NCI-H1417 treated with DMSO at 0.1 percent for 48 hours (cell line): ENCODE results near the gene DPP3.
"Not testable (repeated sequence)": the region's sequence is repeated elsewhere in the genome, so short reads cannot be mapped to it uniquely, and the experiment has no call there.

Experiments used
- DNase-seq: peaks from one replicate; lab custom pipeline; 2025; lab: John Stamatoyannopoulos, UW

The DPP3 gene

DNA sequence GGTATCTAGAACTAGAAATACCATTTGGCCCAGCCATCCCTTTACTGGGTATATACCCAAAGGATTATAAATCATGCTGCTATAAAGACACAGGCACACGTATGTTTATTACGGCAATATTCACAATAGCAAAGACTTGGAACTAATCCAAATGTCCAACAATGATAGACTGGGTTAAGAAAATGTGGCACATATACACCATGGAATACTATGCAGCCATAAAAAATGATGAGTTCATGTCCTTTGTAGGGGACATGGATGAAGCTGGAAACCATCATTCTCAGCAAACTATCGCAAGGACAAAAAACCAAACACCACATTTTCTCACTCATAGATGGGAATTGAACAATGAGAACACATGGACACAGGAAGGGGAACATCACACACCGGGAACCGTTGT lies 16.1 kb upstream of the DPP3 start:
- not testable (repeated sequence) for DNase-seq

- no peak for DNase-seq
These were observed 15.3 kb upstream of the DPP3 start for GRCh38 chr11:66464916-66465315.

- DNase-seq: no peak
These were observed 14.6 kb upstream of the DPP3 start for GRCh38 chr11:66465373-66466224.

DNA sequence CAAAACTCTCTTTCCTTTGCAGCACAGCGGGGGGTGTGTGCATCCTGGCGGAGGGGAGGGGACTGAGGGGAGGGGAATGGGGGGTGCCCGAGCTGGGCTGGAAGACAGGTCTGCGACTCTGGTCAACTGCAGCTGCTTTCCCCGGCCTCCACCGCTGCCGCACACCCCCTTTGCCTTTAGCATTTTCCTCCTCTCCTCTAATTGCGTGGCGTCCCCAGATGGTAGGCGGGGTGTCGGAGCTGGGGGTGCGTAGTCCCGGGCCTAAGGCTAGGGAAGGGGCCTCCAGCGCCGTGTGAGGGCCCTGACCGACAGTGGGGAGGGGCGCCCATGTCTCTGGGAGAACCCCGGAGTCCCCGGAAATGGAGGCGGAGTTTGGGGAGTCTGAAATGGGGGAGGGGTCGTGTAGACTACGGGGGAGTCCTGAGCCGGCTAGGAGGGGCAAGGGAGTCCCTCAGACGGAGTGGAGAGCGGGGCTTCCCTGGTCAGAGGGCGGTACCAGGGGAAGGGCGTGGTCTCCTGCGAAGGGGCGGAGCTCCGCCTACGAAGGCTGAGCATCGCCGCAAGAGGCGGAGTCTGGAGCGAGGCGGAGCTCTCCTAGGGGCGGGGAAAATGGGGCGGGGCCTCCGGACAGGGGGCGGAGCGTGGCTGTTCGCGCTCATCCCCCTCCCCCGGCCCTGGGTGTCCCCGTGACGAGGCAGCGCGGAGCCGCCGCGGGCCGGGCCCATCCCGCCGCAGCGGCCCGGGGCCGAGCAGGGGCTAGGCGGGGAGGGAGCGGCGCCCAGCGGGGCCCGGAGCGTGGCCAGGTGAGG lies 13.8 kb upstream of the DPP3 start, which contains the start of gene PELI3:
Gene PELI3, plus strand, starts transcription at position 681 of the 809 bp plus-strand sequence. CDS start 1,224 bp downstream, outside the sequence.
- DNase-seq: peak; percentile 55

DNA sequence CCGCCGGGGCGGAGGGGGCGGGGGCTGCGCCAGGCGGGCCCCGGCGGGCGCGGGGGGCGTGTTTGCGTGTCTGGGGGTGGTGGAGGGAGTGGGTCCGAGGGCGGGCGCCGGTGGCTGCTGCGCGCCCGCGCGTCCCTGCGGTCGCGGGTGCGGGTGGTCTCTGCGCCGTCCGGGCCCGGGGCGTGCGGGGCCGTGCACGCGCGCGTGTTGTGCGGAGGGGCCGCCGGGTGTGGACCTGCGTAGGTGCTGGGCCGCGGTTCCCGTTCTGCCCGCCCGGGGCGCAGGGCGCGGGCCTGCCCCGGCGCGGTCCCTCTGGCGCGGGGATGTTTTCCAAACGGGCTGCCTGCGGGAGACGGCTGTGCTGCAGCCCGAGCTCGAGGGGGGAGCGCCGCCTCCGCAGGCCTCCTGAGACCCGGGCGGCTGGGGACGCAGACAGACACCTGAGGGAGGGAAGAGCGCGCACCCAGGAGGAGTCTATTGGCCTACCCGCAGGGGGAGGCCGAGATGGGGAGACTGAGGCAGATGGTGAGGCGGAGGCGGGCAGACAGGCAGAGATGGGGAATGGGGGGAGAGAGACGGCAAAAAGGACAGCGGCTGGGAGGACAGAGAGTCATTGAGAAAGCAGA lies 13.1 kb upstream of the DPP3 start:
- DNase-seq: no peak

- DNase-seq: no peak
These were observed 12.5 kb upstream of the DPP3 start for GRCh38 chr11:66467756-66468155.

DNA sequence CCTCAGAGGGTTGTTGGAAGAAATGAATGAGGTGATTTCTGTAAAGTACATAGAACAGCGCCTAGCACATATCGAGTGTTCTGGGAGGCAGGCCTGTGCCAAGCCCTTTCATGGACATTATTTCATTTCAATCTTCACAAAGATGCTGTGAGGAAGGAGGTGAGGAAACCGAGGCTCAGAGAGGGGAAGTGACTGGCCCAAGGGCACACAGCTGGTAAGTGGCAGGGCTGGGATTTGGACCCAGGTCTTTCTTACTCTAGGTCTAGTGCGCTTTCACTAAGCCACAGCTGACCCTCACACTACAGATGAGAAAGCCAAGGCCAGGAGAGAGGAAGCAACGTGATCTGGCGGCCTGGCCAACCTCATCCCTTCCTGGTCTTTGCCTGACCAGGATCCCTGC lies 11.5 kb upstream of the DPP3 start:
- DNase-seq: no peak

DNA sequence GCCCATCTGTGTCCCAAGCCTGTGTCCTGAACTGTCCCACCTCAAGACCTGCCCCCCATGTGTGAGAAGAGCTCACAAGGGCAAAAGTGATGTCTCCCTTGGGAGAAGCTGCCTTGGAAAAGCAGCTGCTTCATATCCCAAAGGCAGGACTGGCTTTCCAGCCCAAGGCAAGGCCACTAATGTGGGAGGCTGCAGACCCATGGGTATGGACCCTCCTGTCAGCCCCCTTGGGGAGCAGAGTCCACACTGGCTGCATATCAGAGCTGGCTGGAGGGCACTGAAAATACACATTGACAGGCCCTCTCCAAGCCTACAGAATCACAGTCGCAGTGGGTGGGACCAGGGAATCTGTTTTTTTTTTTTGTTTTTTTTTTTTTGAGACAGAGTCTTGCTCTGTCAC lies 10.8 kb upstream of the DPP3 start:
- DNase-seq: no peak

GRCh38 chr11:66470015-66470414 lies 10.2 kb upstream of the DPP3 start:
- no peak for DNase-seq

- no peak for DNase-seq
These were observed 9.1 kb upstream of the DPP3 start for GRCh38 chr11:66471142-66471541.

- DNase-seq: no peak
These were observed 8.2 kb upstream of the DPP3 start for GRCh38 chr11:66472054-66472453.

- DNase-seq: no peak
These were observed 7.1 kb upstream of the DPP3 start for GRCh38 chr11:66473167-66473566.

GRCh38 chr11:66473608-66474515 lies 6.4 kb upstream of the DPP3 start:
- DNase-seq: no peak

GRCh38 chr11:66475349-66476172 lies 4.7 kb upstream of the DPP3 start:
- DNase-seq: no peak

GRCh38 chr11:66476173-66476840 lies 3.9 kb upstream of the DPP3 start:
- DNase-seq: no peak

DNA sequence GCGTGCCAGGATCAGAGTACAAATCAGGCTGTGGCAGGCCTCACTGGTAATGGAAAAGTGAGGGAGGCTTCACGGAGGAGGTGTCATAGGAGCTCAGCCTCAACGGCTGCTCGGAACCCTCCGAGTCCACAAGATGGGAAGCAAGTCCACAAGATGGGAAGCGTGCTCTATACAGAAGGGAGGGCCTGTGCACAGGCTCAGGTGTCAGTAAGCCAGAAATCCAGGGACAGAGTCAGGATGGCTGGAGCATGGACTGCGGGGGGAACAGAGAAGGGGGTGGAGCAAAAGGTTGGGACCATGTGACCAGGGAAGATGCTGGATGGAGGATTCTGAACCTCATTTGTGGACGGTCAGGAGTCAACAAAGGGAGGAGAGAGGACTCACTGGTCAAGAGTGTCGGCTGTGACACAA lies 3.4 kb upstream of the DPP3 start:
- no peak for DNase-seq

GRCh38 chr11:66477263-66478201 lies 2.7 kb upstream of the DPP3 start:
- no peak for DNase-seq

- DNase-seq: no peak
These were observed 1.4 kb upstream of the DPP3 start for GRCh38 chr11:66478729-66479393.
